GM19463 (cell line): ENCODE results near the gene SLC39A1.

Experiments
- ATAC-seq: cut with Tn5 transposase; IDR thresholded peaks from one replicate; pipeline ENCODE4 v1.9.1; 2021; ENCODE audit warnings: mild to moderate bottlenecking, moderate library complexity; ENCODE audit not compliant: unreplicated experiment

The SLC39A1 gene

GRCh38 chr1:153953859-153954365 lies 9.4 kb downstream of the SLC39A1 start:
- ATAC-seq = no peak

- no peak for ATAC-seq
Observed at GRCh38 chr1:153951801-153952200, 11.5 kb downstream of the SLC39A1 start.

GRCh38 chr1:153951183-153951582 lies 12.2 kb downstream of the SLC39A1 start:
- no peak for ATAC-seq

- ATAC-seq = peak; percentile 71
Observed at GRCh38 chr1:153946622-153947241, 16.6 kb downstream of the SLC39A1 start, which contains the start of gene DENND4B. TSS of gene DENND4B (minus strand) at chr1:153946718. CDS start at chr1:153944374, 2,344 bp downstream.

- peak; percentile 74 for ATAC-seq
Observed at GRCh38 chr1:153945795-153946621, 17.3 kb downstream of the SLC39A1 start.

DNA sequence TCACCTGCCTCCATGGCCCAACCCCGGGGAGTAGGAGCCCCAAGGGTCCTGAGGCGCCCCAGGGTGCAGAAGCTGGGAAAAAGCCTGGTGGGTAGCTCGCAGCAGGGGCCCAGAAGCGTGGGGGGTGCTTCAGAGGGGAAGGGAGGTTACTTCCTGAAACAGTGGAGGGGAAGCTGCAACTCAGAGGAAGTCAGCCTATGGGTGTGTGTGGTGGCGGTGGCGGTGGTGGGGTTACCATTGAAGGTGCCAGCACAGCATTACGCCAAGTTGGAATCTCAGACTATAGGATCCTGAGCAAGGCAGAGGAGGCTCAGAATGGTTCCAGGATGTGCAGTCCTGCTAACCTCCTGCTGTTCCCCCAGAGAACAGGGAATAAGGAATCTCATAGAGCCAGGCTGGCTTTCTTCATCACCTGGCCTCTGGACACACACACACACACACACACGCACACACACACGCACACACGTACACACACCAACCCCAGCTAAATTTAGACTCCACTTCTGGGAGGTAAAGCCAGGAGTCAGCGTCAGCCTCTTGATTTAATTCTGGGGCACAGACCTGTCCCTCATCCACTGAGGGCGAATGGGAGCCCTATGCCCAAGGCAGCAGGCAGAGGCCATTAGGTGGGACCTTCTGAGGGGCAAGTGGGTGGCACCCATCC lies 18.1 kb downstream of the SLC39A1 start:
- ATAC-seq = no peak

DNA sequence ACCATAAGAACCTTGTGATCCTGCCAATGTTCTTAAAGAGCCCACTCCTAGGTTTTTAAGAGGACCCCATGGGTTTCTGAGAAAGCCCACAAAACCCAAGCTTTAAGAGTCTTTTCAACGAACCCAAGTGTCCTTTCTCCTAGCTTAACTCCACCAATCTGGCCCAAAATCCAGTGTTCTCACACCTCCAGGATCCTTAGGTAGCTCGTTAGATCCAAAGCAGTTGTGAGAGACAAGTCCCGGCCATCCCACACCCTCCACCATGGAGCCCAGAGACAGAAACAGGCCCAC lies 18.6 kb downstream of the SLC39A1 start:
- ATAC-seq = no peak

GRCh38 chr1:153944005-153944826 lies 19.1 kb downstream of the SLC39A1 start:
- no peak for ATAC-seq

DNA sequence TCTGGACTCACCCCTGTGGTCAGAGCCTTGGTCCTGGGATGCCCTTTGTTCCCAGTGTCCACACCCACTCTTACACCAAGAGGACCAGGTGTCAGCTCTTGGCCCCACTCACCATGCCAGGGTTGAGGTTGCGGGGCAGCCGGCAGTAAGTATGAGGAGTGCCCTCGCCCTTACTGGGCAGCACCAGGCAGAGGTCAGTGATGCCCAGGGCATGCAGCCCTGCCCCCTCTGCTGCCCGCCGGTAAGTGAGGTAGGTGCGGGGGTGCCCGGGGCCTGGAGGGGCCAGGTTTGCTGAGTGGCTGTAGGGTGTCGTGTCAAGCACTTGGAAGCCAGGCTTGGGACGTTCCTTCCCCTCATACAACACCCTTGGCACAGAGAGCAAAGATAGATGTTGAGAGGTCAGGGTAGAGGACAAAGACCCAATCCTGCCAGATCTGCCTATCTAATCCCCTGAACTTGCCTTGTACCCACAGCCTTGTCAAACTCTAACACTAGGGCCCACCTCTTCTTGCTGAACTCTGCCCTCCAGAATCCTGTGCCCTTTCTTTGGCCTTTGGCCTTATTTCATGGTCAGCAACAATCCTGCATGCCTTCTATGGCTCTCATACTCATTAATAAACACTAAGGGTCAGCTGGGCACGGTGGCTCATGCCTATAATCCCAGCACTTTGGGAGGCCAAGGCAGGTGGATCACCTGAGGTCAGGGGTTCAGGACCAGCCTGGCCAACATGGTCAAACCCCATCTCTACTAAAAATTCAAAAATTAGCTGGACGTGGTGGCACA lies 20.4 kb downstream of the SLC39A1 start:
- no peak for ATAC-seq

GRCh38 chr1:153941826-153942725 lies 21.3 kb downstream of the SLC39A1 start:
- no peak for ATAC-seq

GRCh38 chr1:153940756-153941155 lies 22.6 kb downstream of the SLC39A1 start:
- no peak for ATAC-seq

- no peak for ATAC-seq
Observed at GRCh38 chr1:153939476-153939875, 23.9 kb downstream of the SLC39A1 start.

DNA sequence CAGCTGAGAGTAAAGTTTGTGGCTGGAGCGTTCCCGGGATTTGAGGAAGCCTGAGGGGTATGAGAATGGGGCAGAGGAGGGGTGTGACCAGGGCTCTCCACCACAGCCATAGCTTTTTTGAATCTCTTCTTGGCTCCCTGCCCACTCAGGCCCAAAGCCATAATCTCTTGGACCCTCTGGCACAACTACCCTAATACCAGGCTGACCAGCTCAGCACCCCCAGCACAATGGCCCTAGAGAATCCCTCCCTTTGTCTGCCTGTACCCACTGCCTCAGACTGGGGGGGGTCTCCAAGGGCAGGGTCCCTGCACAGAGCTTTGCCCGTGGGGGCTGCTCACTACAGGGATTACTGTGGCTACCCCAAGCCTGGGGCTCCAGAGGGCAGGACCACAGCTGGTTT lies 24.3 kb downstream of the SLC39A1 start:
- no peak for ATAC-seq

DNA sequence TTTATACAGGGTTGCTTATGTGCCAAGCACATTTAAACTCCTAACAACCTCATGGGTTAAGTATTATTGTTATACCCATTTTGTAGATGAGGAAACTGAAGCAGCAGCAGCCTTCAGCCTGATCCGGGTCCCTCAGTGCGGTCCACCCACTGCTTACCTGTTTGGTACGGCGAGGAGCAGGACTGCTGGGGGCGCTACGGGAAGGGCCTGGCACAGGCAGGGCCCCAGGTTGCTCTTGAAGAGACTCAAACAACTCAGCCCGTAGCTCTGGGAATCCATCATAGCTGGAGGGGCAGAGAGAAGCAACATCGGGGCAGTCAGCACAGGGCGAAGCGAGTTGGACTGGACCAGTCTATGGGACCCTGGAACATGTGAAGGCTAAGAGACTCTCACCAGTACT lies 26.0 kb downstream of the SLC39A1 start:
- ATAC-seq = no peak

GRCh38 chr1:153936011-153936802 lies 27.1 kb downstream of the SLC39A1 start:
- no peak for ATAC-seq

GRCh38 chr1:153934746-153935145 lies 28.6 kb downstream of the SLC39A1 start:
- no peak for ATAC-seq

- no peak for ATAC-seq
Observed at GRCh38 chr1:153933955-153934354, 29.4 kb downstream of the SLC39A1 start.

- no peak for ATAC-seq
Observed at GRCh38 chr1:153933430-153933829, 29.9 kb downstream of the SLC39A1 start.
